ENCODE measurements around the gene TMEM126B. TPM values are rescaled to one million over a fixed set of nuclear protein-coding genes. Genes with fewer than 3 reads are reported as not detected.

TMEM126B gene
- total RNA-seq, 1 experiment from 2014 or later: 65.8 TPM

- TF ChIP-seq, protein P1, sequence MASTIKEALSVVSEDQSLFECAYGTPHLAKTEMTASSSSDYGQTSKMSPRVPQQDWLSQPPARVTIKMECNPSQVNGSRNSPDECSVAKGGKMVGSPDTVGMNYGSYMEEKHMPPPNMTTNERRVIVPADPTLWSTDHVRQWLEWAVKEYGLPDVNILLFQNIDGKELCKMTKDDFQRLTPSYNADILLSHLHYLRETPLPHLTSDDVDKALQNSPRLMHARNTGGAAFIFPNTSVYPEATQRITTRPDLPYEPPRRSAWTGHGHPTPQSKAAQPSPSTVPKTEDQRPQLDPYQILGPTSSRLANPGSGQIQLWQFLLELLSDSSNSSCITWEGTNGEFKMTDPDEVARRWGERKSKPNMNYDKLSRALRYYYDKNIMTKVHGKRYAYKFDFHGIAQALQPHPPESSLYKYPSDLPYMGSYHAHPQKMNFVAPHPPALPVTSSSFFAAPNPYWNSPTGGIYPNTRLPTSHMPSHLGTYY (CRISPR knock-in tag; IDR thresholded peaks at IDR 0.05): no peak
- no peak for TF ChIP-seq AFF4 (CRISPR knock-in tag; IDR thresholded peaks at IDR 0.05; ENCODE audit: borderline replicate concordance)
- TF ChIP-seq, protein P2, sequence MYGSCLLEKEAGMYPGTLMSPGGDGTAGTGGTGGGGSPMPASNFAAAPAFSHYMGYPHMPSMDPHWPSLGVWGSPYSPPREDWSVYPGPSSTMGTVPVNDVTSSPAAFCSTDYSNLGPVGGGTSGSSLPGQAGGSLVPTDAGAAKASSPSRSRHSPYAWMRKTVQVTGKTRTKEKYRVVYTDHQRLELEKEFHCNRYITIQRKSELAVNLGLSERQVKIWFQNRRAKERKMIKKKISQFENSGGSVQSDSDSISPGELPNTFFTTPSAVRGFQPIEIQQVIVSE (CRISPR knock-in tag; IDR thresholded peaks at IDR 0.05; ENCODE audit: borderline replicate concordance): no peak
- no peak for TF ChIP-seq MAX (CRISPR knock-in tag; IDR thresholded peaks at IDR 0.05)
These were observed 46.3 kb upstream of the TMEM126B start (continued) for GRCh38 chr11:85582111-85582510.

DNA sequence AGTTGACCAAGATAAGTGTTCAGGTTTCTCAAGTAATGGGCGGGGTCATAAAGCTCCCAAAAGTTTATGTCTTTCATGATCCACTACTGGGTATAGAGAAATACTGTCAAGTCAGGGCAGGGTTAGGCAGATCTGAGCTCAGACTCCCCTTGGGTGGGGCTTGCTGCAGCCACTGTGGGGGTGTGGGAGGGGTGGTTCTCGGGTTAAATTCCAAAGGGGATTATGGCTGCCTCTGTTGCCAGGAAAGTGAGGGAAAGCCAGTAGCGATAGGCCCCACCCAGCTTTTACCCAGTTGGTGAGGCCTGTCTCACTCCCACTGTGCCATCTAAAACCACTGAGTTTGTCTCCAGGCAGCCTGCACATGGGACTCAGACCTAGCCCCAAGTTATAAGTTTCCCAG, 39.0 kb upstream of the TMEM126B start:
- DNase-seq (ENCODE audit: low spot score) (no peak), ATAC-seq (peak; percentile 74)
- POLR2A ChIA-PET: no interaction called here
- no peak overlapping the region for H3K27ac Mint-ChIP-seq
- H3K27me3 Mint-ChIP-seq (ENCODE audit: low read depth): no peaks in the 10 kb centered on the region; the same call in 1 of the 2 replicates
- no peak overlapping the region for H3K4me3 Mint-ChIP-seq
- H3K36me3 Mint-ChIP-seq: peaks cover 41% of the 10 kb centered on the region
- peaks cover 18% of the 10 kb centered on the region for H3K4me1 Mint-ChIP-seq
- no peak for TF ChIP-seq ZNF138 (CRISPR knock-in tag; conservative IDR thresholded peaks at IDR 0.05)
- no peak for TF ChIP-seq KAT7 (CRISPR knock-in tag; IDR thresholded peaks at IDR 0.05; ENCODE audit: borderline replicate concordance)
- TF ChIP-seq NR1H2 (CRISPR knock-in tag; IDR thresholded peaks at IDR 0.05): no peak
- TF ChIP-seq JAZF1 (CRISPR knock-in tag; IDR thresholded peaks at IDR 0.05): no peak
- TF ChIP-seq ZNF317 (CRISPR knock-in tag; IDR thresholded peaks at IDR 0.05; ENCODE audit: borderline replicate concordance, low read depth): no peak
- no peak for TF ChIP-seq EMX1 (CRISPR knock-in tag; IDR thresholded peaks at IDR 0.05)
- TF ChIP-seq SMAD4 (CRISPR knock-in tag; IDR thresholded peaks at IDR 0.05): no peak
- CTCF ChIA-PET: interaction anchor here (1.0 to 5.1 kb wide), 5 partner anchors 119 to 867 kb away, joined by 4 to 44 read pairs (median 7); no protein-coding TSS in a partner anchor
- H3K9me3 Mint-ChIP-seq: peaks cover 45% of the 10 kb centered on the region

DNA sequence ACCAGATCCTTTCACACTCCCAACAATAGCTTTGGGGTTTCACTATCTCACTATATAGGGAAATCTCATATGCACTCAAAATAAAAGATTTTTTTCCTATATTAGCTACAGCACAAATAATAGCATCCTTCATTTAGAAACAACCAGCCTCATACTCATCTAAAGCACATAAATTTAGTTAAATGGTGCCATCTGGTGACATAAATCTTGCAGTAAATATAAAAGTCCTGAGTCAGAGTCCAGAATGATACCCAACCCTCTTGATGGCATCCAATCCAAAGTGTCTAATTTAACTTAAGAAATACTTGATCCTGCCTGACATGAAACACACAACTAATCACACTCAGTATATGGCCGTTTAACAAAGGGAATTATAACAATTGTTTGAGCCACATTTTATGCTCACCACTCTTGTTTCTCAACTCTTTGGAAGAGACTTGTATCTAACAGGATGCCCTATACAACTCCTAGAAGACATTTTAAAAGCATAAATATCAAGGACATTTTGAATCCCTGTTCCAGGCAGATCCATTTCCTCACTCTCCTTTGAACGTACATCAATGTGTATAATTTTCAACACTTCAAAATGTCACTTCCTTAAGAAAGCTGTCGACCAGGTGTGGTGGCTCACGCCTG, 37.4 kb upstream of the TMEM126B start:
- H3K4me3 Mint-ChIP-seq: no peak overlapping the region
- POLR2A ChIA-PET: no interaction called here
- TF ChIP-seq ARID4B (CRISPR knock-in tag; IDR thresholded peaks at IDR 0.05; ENCODE audit: borderline replicate concordance): no peak
- TF ChIP-seq GTF2I (CRISPR knock-in tag; conservative IDR thresholded peaks at IDR 0.05): no peak
- TF ChIP-seq, protein P1 (CRISPR knock-in tag; IDR thresholded peaks at IDR 0.05): no peak
- TF ChIP-seq JAZF1 (CRISPR knock-in tag; IDR thresholded peaks at IDR 0.05): no peak
- TF ChIP-seq ATF2 (CRISPR knock-in tag; IDR thresholded peaks at IDR 0.05; ENCODE audit: borderline replicate concordance, low read depth): no peak
- TF ChIP-seq, protein P3, sequence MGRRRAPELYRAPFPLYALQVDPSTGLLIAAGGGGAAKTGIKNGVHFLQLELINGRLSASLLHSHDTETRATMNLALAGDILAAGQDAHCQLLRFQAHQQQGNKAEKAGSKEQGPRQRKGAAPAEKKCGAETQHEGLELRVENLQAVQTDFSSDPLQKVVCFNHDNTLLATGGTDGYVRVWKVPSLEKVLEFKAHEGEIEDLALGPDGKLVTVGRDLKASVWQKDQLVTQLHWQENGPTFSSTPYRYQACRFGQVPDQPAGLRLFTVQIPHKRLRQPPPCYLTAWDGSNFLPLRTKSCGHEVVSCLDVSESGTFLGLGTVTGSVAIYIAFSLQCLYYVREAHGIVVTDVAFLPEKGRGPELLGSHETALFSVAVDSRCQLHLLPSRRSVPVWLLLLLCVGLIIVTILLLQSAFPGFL (CRISPR knock-in tag; IDR thresholded peaks at IDR 0.05; ENCODE audit: borderline replicate concordance): no peak
- TF ChIP-seq, protein P2 (CRISPR knock-in tag; IDR thresholded peaks at IDR 0.05; ENCODE audit: borderline replicate concordance): no peak

More for the DNA sequence above, 37.4 kb upstream of the TMEM126B start:
- Mint-ChIP-seq H3K4me1 (peaks cover 18% of the 10 kb centered on the region), H3K9me3 (peaks cover 32% of the 10 kb centered on the region), H3K27ac (no peak overlapping the region), H3K36me3 (peaks cover 33% of the 10 kb centered on the region), H3K27me3 (ENCODE audit: low read depth) (no peaks in the 10 kb centered on the region; the same call in 1 of the 2 replicates)
- CTCF ChIA-PET: interaction anchor here (0.7 to 5.1 kb wide), 9 partner anchors 121 to 871 kb away, joined by 3 to 44 read pairs (median 4); no protein-coding TSS in a partner anchor
- DNase-seq (ENCODE audit: low spot score) (no peak), ATAC-seq (peak; percentile 59)
